Stomach (tissue), 9 donors: ENCODE measurements around the gene CLCA1. TPM values are rescaled to one million over a fixed set of nuclear protein-coding genes. Genes with fewer than 3 reads are reported as not detected.

ENCODE experiments used
- DNase-seq, 2 donors: peaks; one replicate each; pipeline versions ENCODE4 v3.0.0 to v3.0.0-alpha.2; 2013 to 2019
- H3K27ac ChIP-seq, 5 donors: fragments of 200-600 bp in 4 of 5; sonication (generic) in 4 of 5; one replicate each; pipeline ENCODE4 v1.5.1; 2013 to 2019; ENCODE audit warnings: mild to moderate bottlenecking in 1 of 5, moderate library complexity in 1 of 5
- H3K27me3 ChIP-seq, 3 donors: fragments of 200-600 bp; sonication (generic); one replicate each; pipeline ENCODE4 v1.5.1; 2017 to 2019; ENCODE audit warnings: mixed run types in 1 of 3
- H3K36me3 ChIP-seq, 4 donors: fragments of 200-600 bp; sonication (generic); 1 replicate in 3 of 4; 2 replicates in 1 of 4; pipeline ENCODE4 v1.5.1; 2016 to 2019
- H3K4me1 ChIP-seq, 4 donors: fragments of 200-600 bp; sonication (generic); one replicate each; pipeline ENCODE4 v1.5.1; 2016 to 2019
- H3K4me3 ChIP-seq, 4 donors: fragments of 200-600 bp; sonication (generic) in 3 of 4; one replicate each; pipeline ENCODE4 v1.5.1; 2016 to 2019; ENCODE audit warnings: mild to moderate bottlenecking in 1 of 4
- H3K9me3 ChIP-seq, 4 donors: fragments of 200-600 bp; sonication (generic); one replicate each; pipeline ENCODE4 v1.5.1; 2016 to 2019
- CTCF ChIP-seq, 7 experiments: fragments of 450-650 bp in 4 of 7; fragments of 200-600 bp in 3 of 7; sonication (generic) in 3 of 7; IDR thresholded peaks; one replicate each; pipeline ENCODE4 v1.5.1; 2016 to 2019; ENCODE audit warnings: antibody characterized with exemption in 7 of 7, control low read depth in 2 of 7, mild to moderate bottlenecking in 1 of 7
- EP300 ChIP-seq: sonication (generic); formaldehyde crosslinking; IDR thresholded peaks from one replicate; pipeline ENCODE4 v1.6.1; 2017; ENCODE audit warnings: antibody characterized with exemption
- POLR2A ChIP-seq, 4 donors: fragments of 450-650 bp; IDR thresholded peaks; one replicate each; pipeline ENCODE4 v1.6.1; 2016; ENCODE audit warnings: antibody characterized with exemption in 4 of 4, control low read depth in 2 of 4, mild to moderate bottlenecking in 1 of 4, moderate library complexity in 1 of 4
- POLR2AphosphoS5 ChIP-seq, 3 donors: sonication (generic); formaldehyde crosslinking; IDR thresholded peaks; one replicate each; pipeline ENCODE4 v1.6.1; 2016; ENCODE audit warnings: antibody characterized with exemption in 3 of 3
- WGBS, 5 donors: extraction: QIAGEN DNeasy Blood & Tissue Kit in 3 of 5; methylation state at CpG; one replicate each; pipeline versions ENCODE4 v1.1.5 to v1.1.7; 2013 to 2018; 5-methylcytosine and 5-hydroxymethylcytosine counted together
- intact Hi-C: fragments of 100-400 bp; cut with DNase I; formaldehyde crosslinking; loops from one replicate; pipeline ENCODE4 v1.15.1; 2023; ENCODE audit warnings: low total_unique reads
- polyA plus RNA-seq, 3 donors: library from polyadenylated mRNA; stranded (reverse); fragments of 200-250 nt; gene quantifications; one replicate each; pipeline ENCODE4 v1.2.3, GENCODE V29; 2013
- total RNA-seq, 5 donors: library from RNA; depleted of rRNA; stranded (reverse); fragments of >200 nt; gene quantifications; one replicate each; pipeline versions ENCODE4 v1.1.0 to v1.2.3, GENCODE V29; 2014 to 2016
- donor health status: healthy with polysubstance abuse.
- donor health status: Bipolar disorder and iron deficiency.
- donor health status: healthy.

Gene CLCA1
- total and polyA plus RNA-seq, 8 donors: 0.12 to 89.8 (median 13.0) TPM; not detected in 4

- DNase-seq: no peak
- intact Hi-C loops: no loop called here
Observed at GRCh38 chr1:86470859-86471258, 2.1 kb downstream of the CLCA1 start.

GRCh38 chr1:86471291-86471690, 2.6 kb downstream of the CLCA1 start:
- Histone ChIP-seq H3K9me3 (no peaks in the 10 kb centered on the region), H3K27me3 (peaks cover 0 to 15% (median 9%) of the 10 kb centered on the region in 3 donors), H3K4me1 (no peaks in the 10 kb centered on the region), H3K36me3 (no peaks in the 10 kb centered on the region), H3K27ac (no peak overlapping the region), H3K4me3 (no peak overlapping the region)
- no peak for DNase-seq
- intact Hi-C loops: no loop called here
- no peak for TF ChIP-seq CTCF (IDR thresholded peaks at IDR 0.05)

More at GRCh38 chr1:86470859-86471258, 2.1 kb downstream of the CLCA1 start:
- H3K27ac ChIP-seq: no peak overlapping the region
- no peak for TF ChIP-seq CTCF (IDR thresholded peaks at IDR 0.05)
- TF ChIP-seq EP300: no peak
- TF ChIP-seq POLR2A (IDR thresholded peaks at IDR 0.05): no peak
- no peak for TF ChIP-seq POLR2AphosphoS5 (IDR thresholded peaks at IDR 0.05)
- H3K4me1 ChIP-seq: no peaks in the 10 kb centered on the region
- H3K9me3 ChIP-seq: no peaks in the 10 kb centered on the region
- H3K27me3 ChIP-seq: peaks cover 0 to 15% (median 9%) of the 10 kb centered on the region in 3 donors
- WGBS, 5 donors: 71 to 86% (median 84%) methylated on average over 10 of the region's 10 CpGs
- H3K36me3 ChIP-seq: no peaks in the 10 kb centered on the region
- no peak overlapping the region for H3K4me3 ChIP-seq

- no peak overlapping the region for H3K27ac ChIP-seq
Observed at GRCh38 chr1:86472152-86472551, 3.4 kb downstream of the CLCA1 start.

GRCh38 chr1:86472767-86473166, 4.0 kb downstream of the CLCA1 start:
- Histone ChIP-seq H3K36me3 (no peaks in the 10 kb centered on the region), H3K4me1 (no peaks in the 10 kb centered on the region), H3K27me3 (peaks cover 0 to 15% (median 9%) of the 10 kb centered on the region in 3 donors), H3K27ac (no peak overlapping the region), H3K9me3 (no peaks in the 10 kb centered on the region), H3K4me3 (no peak overlapping the region)
- TF ChIP-seq POLR2A (IDR thresholded peaks at IDR 0.05) (no peak), CTCF (IDR thresholded peaks at IDR 0.05) (no peak)
- intact Hi-C loops: no loop called here
- 51 to 89% (median 67%) methylated on average over 3 of the region's 3 CpGs for WGBS, 5 donors
- DNase-seq: no peak

More at GRCh38 chr1:86472152-86472551, 3.4 kb downstream of the CLCA1 start:
- TF ChIP-seq POLR2A (IDR thresholded peaks at IDR 0.05) (no peak), CTCF (IDR thresholded peaks at IDR 0.05) (no peak), POLR2AphosphoS5 (IDR thresholded peaks at IDR 0.05) (no peak), EP300 (no peak)
- no peaks in the 10 kb centered on the region for H3K4me1 ChIP-seq
- DNase-seq: no peak
- 59 to 74% (median 64%) methylated on average over 4 of the region's 4 CpGs for WGBS, 5 donors
- intact Hi-C loops: no loop called here
- no peaks in the 10 kb centered on the region for H3K9me3 ChIP-seq
- no peak overlapping the region for H3K4me3 ChIP-seq
- peaks cover 0 to 15% (median 9%) of the 10 kb centered on the region in 3 donors for H3K27me3 ChIP-seq
- no peaks in the 10 kb centered on the region for H3K36me3 ChIP-seq
